Choroid plexus epithelial cell (primary cell): ENCODE data around the gene ATXN7L1.

Source experiments
- DNase-seq: peaks from one replicate; pipeline ENCODE4 v3.0.0-alpha.2; 2010; ENCODE audit warnings: low read depth
- H3K4me3 ChIP-seq: 2 replicates; pipeline ENCODE4 v1.5.1; 2011; ENCODE audit warnings: low read depth, mild to moderate bottlenecking, control low read depth, low read length, moderate library complexity
- CTCF ChIP-seq: conservative IDR thresholded peaks from 2 replicates; pipeline ENCODE4 v1.5.1; 2011; ENCODE audit warnings: low read depth, mild to moderate bottlenecking, control low read depth, inconsistent platforms, low read length, moderate library complexity

The ATXN7L1 gene

GRCh38 chr7:105635197-105635596 lies 241.2 kb downstream of the ATXN7L1 start:
- no peak for TF ChIP-seq CTCF
- DNase-seq = no peak
- no peak overlapping the region for H3K4me3 ChIP-seq

- no peak for TF ChIP-seq CTCF
- no peak for DNase-seq
- no peak overlapping the region for H3K4me3 ChIP-seq
Observed at GRCh38 chr7:105625986-105626385, 250.4 kb downstream of the ATXN7L1 start.

- no peak for TF ChIP-seq CTCF
- H3K4me3 ChIP-seq = no peak overlapping the region
- no peak for DNase-seq
Observed at GRCh38 chr7:105623906-105624305, 252.5 kb downstream of the ATXN7L1 start.

- H3K4me3 ChIP-seq = no peak overlapping the region
- no peak for DNase-seq
- no peak for TF ChIP-seq CTCF
Observed at GRCh38 chr7:105623378-105623777, 253.0 kb downstream of the ATXN7L1 start.

GRCh38 chr7:105622106-105622731 lies 254.2 kb downstream of the ATXN7L1 start:
- no peak for TF ChIP-seq CTCF
- no peak for DNase-seq

GRCh38 chr7:105621617-105622016 lies 254.8 kb downstream of the ATXN7L1 start:
- TF ChIP-seq CTCF = no peak
- DNase-seq = no peak
- no peak overlapping the region for H3K4me3 ChIP-seq

More at GRCh38 chr7:105622106-105622731, 254.2 kb downstream of the ATXN7L1 start:
- H3K4me3 ChIP-seq = no peak overlapping the region

GRCh38 chr7:105621176-105621575 lies 255.2 kb downstream of the ATXN7L1 start:
- no peak overlapping the region for H3K4me3 ChIP-seq
- TF ChIP-seq CTCF = no peak
- no peak for DNase-seq
